GM19324 (cell line): ENCODE data around the gene DERL3.

Experiments
- ATAC-seq: cut with Tn5 transposase; IDR thresholded peaks from one replicate; pipeline ENCODE4 v1.9.1; 2021; ENCODE audit warnings: mild to moderate bottlenecking, moderate library complexity; ENCODE audit not compliant: unreplicated experiment, low FRiP score

DERL3 gene

GRCh38 chr22:23815541-23816155 lies 23.2 kb downstream of the DERL3 start:
- no peak for ATAC-seq

DNA sequence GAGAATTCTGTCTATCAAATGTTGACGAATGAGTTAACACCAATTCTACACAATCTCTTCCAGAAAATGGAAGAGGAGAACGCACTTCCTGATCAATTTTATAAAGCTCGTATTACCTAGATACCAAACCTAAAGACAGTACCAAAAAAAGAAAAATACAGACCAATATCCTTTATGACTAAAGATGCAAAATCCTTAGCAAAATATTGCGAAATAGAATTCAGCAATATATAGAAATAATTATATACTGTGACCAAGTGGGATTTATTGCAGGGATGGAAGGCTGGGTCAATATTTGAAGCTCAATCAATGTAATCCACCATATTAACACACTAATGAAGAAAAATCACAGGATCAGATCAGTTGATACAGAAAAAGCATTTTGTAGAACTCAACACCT lies 26.4 kb downstream of the DERL3 start:
- ATAC-seq: no peak

- no peak for ATAC-seq
These were observed 32.0 kb downstream of the DERL3 start for GRCh38 chr22:23806837-23807236.

GRCh38 chr22:23804781-23805291 lies 34.0 kb downstream of the DERL3 start:
- no peak for ATAC-seq

GRCh38 chr22:23803001-23803819 lies 35.6 kb downstream of the DERL3 start:
- ATAC-seq: peak; percentile 35

DNA sequence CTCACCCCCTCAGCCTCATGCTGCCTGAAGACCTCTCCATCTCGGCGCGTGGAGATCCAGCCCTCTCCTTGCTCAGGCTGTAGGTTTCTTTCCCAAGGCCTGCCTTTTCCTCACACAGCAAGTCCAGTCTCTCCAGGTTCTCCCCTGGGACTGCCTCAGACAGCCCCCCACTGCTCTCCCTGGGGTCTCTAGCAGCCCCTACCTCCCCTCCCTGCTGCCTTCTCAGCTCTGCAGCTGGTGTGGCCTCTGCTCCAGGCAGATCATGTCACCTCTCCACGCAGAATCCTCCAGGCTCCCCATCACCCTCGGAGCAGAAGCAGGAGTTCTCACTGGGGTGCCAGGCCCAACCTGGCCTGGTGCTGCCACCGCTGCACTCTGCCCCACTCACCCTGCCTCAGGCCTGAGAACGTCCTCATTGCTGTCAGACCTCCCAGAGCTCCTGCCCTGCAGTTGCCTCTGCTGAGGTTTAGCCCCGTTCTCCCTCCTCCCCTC lies 36.9 kb downstream of the DERL3 start:
- no peak for ATAC-seq

DNA sequence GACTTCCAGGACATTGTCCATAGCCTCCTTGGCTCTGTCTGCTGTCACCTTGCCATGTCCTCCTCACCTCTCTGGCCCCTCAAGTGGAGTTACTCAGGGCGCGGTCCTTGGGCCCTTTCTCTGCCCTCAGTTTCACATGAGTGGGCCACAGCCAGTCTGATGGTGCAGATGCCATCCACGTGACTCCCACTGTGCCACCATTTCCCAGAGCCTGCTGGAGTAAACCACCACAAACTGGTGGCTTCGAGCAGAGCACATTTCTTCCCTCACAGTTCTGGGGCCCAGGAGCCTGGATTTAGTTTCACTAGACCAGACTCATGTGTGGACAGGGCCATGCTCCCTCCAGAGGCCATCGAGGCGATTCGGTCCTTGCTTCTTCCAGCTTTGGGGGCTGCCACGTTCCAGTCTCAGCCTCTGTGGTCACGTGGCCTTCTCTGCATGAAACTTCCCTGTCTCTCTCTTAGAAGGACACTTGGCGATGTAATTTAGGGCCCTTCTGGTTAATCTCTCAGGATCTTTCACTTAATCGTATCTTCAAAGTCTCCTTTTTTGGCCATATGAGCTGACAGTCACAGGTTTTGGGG lies 37.5 kb downstream of the DERL3 start:
- ATAC-seq: peak; percentile 16

DNA sequence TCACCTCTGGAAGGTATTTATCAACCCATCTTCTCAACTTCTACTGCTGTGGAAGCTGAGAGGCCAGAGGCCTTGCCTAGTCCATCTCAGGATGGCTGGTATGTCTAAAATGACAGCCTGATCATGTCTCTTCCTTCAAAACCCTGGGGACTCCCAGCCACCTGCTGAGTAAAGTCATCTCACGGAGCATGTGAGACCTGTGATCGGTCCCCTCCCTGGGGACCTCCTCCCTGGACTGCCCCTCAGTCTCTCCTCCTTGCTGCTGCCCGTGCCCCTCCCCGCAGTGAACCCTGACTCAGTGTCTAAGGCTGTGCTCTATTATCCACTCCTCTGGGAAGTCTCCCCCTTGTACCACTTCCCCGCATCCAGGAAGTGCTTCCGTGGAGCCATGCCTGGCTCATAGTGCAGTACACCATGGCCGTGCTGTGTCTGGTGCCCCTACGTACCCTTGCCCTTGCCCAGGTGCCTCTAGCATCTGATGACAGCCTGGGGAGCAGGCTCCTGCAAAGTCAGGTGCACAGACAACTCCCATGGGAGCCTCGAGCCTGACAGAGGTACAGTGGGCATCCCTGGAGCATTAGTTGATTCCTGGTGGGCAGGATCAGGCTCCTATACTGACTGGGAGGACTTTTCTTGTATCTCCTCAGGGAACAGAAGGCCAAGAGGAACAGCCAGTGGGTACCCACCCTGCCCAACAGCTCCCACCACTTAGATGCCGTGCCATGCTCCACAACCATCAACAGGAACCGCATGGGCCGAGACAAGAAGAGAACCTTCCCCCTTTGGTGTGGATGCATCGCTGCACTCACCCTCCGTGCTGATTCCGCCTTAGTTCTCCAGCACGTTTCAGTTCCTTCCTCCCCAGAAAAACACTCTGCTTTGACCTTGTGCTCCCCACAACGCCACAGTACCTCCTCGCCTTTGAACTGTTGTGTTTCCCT lies 38.2 kb downstream of the DERL3 start:
- peak; percentile 39 for ATAC-seq

GRCh38 chr22:23796461-23796860 lies 42.3 kb downstream of the DERL3 start:
- ATAC-seq: no peak

DNA sequence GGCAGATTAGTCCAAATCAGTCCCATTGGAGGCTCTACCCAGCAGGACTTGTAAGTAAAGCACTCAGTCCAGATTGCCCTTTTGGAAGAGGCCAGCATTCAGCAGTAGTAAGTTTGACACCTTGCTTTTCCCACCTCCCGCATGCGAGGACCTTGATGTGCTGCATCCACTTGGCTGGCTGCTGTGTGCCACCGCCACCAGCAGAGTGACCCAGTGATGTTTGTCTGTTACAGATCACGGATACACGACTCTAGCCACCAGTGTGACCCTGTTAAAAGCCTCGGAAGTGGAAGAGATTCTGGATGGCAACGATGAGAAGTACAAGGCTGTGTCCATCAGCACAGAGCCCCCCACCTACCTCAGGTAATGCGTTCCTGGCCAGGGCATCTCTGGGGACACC lies 45.5 kb downstream of the DERL3 start:
- ATAC-seq: no peak

- ATAC-seq: no peak
These were observed 46.8 kb downstream of the DERL3 start for GRCh38 chr22:23791738-23792645.

GRCh38 chr22:23790819-23791737 lies 47.7 kb downstream of the DERL3 start:
- no peak for ATAC-seq

GRCh38 chr22:23789638-23790037 lies 49.2 kb downstream of the DERL3 start:
- no peak for ATAC-seq

GRCh38 chr22:23789121-23789520 lies 49.7 kb downstream of the DERL3 start:
- no peak for ATAC-seq

GRCh38 chr22:23787910-23788309 lies 50.9 kb downstream of the DERL3 start:
- no peak for ATAC-seq

GRCh38 chr22:23787600-23787896 lies 51.3 kb downstream of the DERL3 start:
- no peak for ATAC-seq

GRCh38 chr22:23786752-23787599 lies 51.8 kb downstream of the DERL3 start, which contains the start of gene SMARCB1:
TSS of gene SMARCB1 (plus strand) at chr22:23786966. CDS start at chr22:23787170, 204 bp downstream.
- peak; percentile 87 for ATAC-seq
